KMS-11 (cell line): ENCODE data around the gene FARS2.

ENCODE experiments used
- H2AFZ ChIP-seq: fragments of 200-600 bp; sonication (generic); 2 replicates; pipeline ENCODE4 v1.6.1; 2016; ENCODE audit warnings: antibody characterized with exemption, mixed run types, low read depth
- H3K27ac ChIP-seq: fragments of 200-600 bp; sonication (generic); 2 replicates; pipeline ENCODE4 v1.6.1; 2016; ENCODE audit warnings: mild to moderate bottlenecking, mixed run types
- H3K27me3 ChIP-seq: fragments of 200-600 bp; sonication (generic); 2 replicates; pipeline ENCODE4 v1.6.1; 2017; ENCODE audit warnings: mild to moderate bottlenecking, low read depth, mixed run types, moderate library complexity; ENCODE audit not compliant: insufficient read depth
- H3K36me3 ChIP-seq: fragments of 200-600 bp; sonication (generic); 2 replicates; pipeline ENCODE4 v1.6.1; 2017; ENCODE audit warnings: mild to moderate bottlenecking, mixed run types; ENCODE audit not compliant: insufficient read depth
- H3K4me1 ChIP-seq: fragments of 200-600 bp; sonication (generic); 2 replicates; pipeline ENCODE4 v1.6.1; 2016; ENCODE audit warnings: mild to moderate bottlenecking, low read depth, mixed run types; ENCODE audit not compliant: poor library complexity, severe bottlenecking
- H3K4me2 ChIP-seq: fragments of 200-600 bp; sonication (generic); 2 replicates; pipeline ENCODE4 v1.7.0; 2016; ENCODE audit warnings: mild to moderate bottlenecking, mixed run types
- H3K4me3 ChIP-seq: fragments of 200-600 bp; sonication (generic); IDR thresholded peaks from 2 replicates; pipeline ENCODE4 v1.6.1; 2017; ENCODE audit warnings: low read depth, low read length, mixed read lengths; ENCODE audit not compliant: insufficient read depth
- H3K79me2 ChIP-seq: fragments of 200-600 bp; sonication (generic); 2 replicates; pipeline ENCODE4 v1.6.1; 2016; ENCODE audit warnings: low read depth, mixed run types; ENCODE audit not compliant: insufficient read depth
- H3K9ac ChIP-seq: fragments of 200-600 bp; sonication (generic); 2 replicates; pipeline ENCODE4 v1.6.1; 2016; ENCODE audit warnings: mild to moderate bottlenecking, mixed run types
- H4K20me1 ChIP-seq: fragments of 200-600 bp; sonication (generic); 2 replicates; pipeline ENCODE4 v1.6.1; 2016; ENCODE audit warnings: mild to moderate bottlenecking, mixed run types; ENCODE audit not compliant: insufficient read depth
- TF ChIP-seq, protein P1 (sequence below): fragments of 200-600 bp; sonication (generic); conservative IDR thresholded peaks from 2 replicates; pipeline ENCODE4 v1.6.1; 2017; ENCODE audit warnings: low read depth, mild to moderate bottlenecking, antibody characterized with exemption, low read length, moderate library complexity, mixed read lengths

Gene FARS2

DNA sequence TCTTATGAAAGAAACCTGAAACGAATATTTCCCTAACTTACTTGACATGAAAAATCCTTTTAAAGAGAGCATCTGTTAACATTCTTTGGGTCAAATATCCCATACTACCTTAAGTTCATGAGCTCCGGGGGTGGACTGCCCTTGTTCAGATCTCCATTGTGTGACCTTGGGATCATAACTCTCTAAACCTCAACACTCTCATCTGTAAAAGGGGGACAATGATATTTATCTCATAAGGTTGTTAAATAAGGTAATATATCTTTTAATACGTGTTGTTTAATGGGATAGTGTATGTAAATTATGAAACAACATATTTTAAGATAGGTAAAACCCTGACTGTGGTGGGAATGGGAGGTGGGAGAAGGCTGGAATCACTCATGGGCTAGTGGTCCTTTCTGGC lies 326.3 kb downstream of the FARS2 start:
- Histone ChIP-seq H3K9ac (no peak overlapping the region), H3K4me2 (no peak overlapping the region), H3K4me1 (no peaks in the 10 kb centered on the region), H4K20me1 (no peaks in the 10 kb centered on the region), H3K79me2 (no peaks in the 10 kb centered on the region), H3K4me3 (no peak overlapping the region), H2AFZ (no peak overlapping the region), H3K27me3 (no peaks in the 10 kb centered on the region), H3K36me3 (no peaks in the 10 kb centered on the region), H3K27ac (no peak overlapping the region)
- TF ChIP-seq, protein P1, sequence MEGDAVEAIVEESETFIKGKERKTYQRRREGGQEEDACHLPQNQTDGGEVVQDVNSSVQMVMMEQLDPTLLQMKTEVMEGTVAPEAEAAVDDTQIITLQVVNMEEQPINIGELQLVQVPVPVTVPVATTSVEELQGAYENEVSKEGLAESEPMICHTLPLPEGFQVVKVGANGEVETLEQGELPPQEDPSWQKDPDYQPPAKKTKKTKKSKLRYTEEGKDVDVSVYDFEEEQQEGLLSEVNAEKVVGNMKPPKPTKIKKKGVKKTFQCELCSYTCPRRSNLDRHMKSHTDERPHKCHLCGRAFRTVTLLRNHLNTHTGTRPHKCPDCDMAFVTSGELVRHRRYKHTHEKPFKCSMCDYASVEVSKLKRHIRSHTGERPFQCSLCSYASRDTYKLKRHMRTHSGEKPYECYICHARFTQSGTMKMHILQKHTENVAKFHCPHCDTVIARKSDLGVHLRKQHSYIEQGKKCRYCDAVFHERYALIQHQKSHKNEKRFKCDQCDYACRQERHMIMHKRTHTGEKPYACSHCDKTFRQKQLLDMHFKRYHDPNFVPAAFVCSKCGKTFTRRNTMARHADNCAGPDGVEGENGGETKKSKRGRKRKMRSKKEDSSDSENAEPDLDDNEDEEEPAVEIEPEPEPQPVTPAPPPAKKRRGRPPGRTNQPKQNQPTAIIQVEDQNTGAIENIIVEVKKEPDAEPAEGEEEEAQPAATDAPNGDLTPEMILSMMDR, result no peak

DNA sequence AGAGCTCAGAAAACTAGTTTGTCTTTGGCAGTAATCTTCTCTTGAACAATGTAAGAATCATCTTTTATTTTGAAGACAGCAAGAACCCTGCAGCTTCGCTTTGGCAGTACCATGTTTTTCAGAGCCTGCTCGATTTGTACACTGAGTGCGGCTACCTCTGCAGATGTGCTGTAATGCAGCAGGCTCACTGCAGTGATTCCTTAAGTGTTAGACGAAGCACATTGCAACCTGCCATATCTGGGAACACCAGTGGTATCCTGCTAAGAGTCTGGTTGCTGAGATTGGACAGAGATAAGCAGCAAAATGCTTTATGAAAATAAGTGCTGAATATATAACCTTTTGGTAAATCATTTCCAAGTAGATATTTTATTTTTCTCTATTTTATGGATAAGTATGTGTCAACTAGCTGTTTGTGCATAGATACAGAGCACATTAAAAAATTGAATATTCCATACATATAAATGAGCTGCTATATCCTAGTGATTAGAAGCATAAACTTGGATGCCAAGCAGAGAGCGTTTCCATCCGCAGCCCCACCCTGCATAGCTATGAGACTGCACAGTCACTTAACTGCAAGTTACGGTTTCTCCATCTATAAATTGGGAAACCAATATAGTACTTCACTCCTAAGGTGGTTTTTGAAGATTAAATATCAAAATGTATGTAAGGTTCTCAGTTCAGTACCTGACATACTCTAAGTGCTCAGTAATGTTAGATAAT lies 328.3 kb downstream of the FARS2 start:
- Histone ChIP-seq H3K36me3 (no peaks in the 10 kb centered on the region), H2AFZ (no peak overlapping the region), H3K4me3 (no peak overlapping the region), H3K79me2 (no peaks in the 10 kb centered on the region), H3K27ac (no peak overlapping the region), H3K4me1 (no peaks in the 10 kb centered on the region), H3K4me2 (no peak overlapping the region), H3K27me3 (no peaks in the 10 kb centered on the region), H4K20me1 (no peaks in the 10 kb centered on the region), H3K9ac (no peak overlapping the region)
- TF ChIP-seq, protein P1, result no peak

DNA sequence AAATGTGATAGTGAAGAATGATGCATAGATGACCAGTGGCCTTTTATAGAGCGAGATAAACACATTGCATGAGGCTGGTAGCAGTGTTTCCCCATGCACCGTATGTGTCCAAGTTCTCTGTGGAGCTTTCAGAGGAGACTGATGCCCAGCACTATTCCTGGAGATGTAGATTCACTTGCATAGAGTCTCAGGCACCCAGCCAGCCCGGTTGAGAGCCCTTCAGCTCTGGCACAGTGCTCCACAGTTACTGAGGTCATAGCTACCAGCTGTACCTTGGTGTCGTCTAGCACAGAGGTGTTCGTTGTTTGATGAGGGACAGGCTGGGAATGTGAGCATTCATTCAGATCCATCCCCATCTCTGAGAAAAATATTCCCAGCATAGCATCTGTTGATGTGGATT lies 328.9 kb downstream of the FARS2 start:
- H3K4me1 ChIP-seq, result no peaks in the 10 kb centered on the region
- H3K4me2 ChIP-seq, result no peak overlapping the region
- H3K9ac ChIP-seq, result no peak overlapping the region
- H3K79me2 ChIP-seq, result no peaks in the 10 kb centered on the region
- no peaks in the 10 kb centered on the region for H3K27me3 ChIP-seq
- H3K36me3 ChIP-seq, result no peaks in the 10 kb centered on the region
- no peak overlapping the region for H3K4me3 ChIP-seq
- no peak overlapping the region for H3K27ac ChIP-seq
- H4K20me1 ChIP-seq, result no peaks in the 10 kb centered on the region
- H2AFZ ChIP-seq, result no peak overlapping the region
- TF ChIP-seq, protein P1, result no peak

DNA sequence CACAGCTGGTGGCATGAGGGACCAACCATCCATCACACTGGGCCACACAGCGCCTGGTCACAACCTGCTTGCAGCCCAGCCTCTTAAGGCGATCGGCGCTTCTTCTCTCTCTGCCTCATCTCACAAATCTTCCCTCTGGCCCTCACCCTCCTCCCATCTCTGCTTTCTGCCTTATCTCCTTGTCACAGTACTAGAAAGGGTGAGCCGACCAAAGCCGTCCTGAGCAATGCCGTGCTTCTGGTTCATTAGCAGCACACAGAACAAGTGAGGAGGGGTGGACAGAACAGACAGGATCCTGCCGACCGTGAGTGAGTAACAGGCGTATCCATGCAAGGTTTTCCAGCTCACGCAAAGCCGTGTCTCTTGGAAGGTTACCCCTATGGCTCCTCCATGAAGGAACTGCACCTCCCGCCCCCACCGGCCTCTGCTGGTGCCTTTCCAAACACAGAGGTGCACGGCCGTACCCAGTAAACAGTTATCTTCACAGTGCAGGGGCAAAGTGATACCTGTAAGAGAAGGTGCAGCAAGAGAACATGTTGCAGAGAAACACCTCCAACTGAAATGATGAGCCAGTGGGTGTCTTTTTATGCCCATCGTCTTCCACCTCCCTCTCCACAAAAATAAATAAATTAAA lies 331.7 kb downstream of the FARS2 start:
- Histone ChIP-seq H3K36me3 (no peaks in the 10 kb centered on the region), H3K9ac (no peak overlapping the region), H3K27me3 (no peaks in the 10 kb centered on the region), H3K79me2 (no peaks in the 10 kb centered on the region), H3K4me2 (no peak overlapping the region), H3K4me3 (no peak overlapping the region), H2AFZ (no peak overlapping the region), H3K4me1 (no peaks in the 10 kb centered on the region), H4K20me1 (no peaks in the 10 kb centered on the region), H3K27ac (no peak overlapping the region)
- TF ChIP-seq, protein P1, result no peak
